K562 (cell line): ENCODE results near the gene UBA52. TPM values are rescaled to one million over a fixed set of nuclear protein-coding genes. Genes with fewer than 3 reads are reported as not detected.

Experiments used
- BCOR ChIP-seq: fragments of 450-650 bp; IDR thresholded peaks from 2 replicates; pipeline ENCODE4 v1.6.1; 2016
- FUS ChIP-seq: fragments of 200-400 bp; formaldehyde crosslinking; optimal IDR thresholded peaks from 2 replicates; pipeline ENCODE3; 2017; ENCODE audit warnings: low read depth, low read length
- POLR2AphosphoS2 ChIP-seq: IDR thresholded peaks from 2 replicates; pipeline ENCODE4 v1.6.1; 2012; ENCODE audit warnings: low read length, improper control_type of control experiment
- SREBF1 ChIP-seq: fragments of 150-350 bp; IDR thresholded peaks from 2 replicates; pipeline ENCODE4 v1.6.1; 2014; ENCODE audit warnings: antibody characterized with exemption, low read depth, low read length, borderline replicate concordance
- ZBTB7A ChIP-seq: IDR thresholded peaks from 2 replicates; pipeline ENCODE4 v1.6.1; 2011; ENCODE audit warnings: low read depth, mild to moderate bottlenecking, low read length, moderate library complexity, borderline replicate concordance; ENCODE audit not compliant: control insufficient read depth
- ZNF165 ChIP-seq: fragments of 250-450 bp; sonication (Bioruptor Pico); IDR thresholded peaks from 2 replicates; pipeline ENCODE4 v1.4.0; 2020; ENCODE audit warnings: borderline replicate concordance
- polyA plus RNA-seq, 8 experiments: library from polyadenylated mRNA; depleted of rRNA in 4 of 8; stranded (reverse) in 5 of 8; unstranded in 3 of 8; fragments of >200 nt; fragmentation: Nextera tagmentation in 2 of 8; fragmentation: Illumina TruSeq in 1 of 8; extraction: Ambion mirVana in 2 of 8; extraction: Trizol in 1 of 8; gene quantifications; 2 replicates each; pipeline versions ENCODE4 v1.2.1 to v1.2.3, GENCODE V29; 2011 to 2014; ENCODE audit warnings: inconsistent platforms in 1 of 8, missing spikeins in 1 of 8
- total RNA-seq, 7 experiments: library from RNA; depleted of rRNA in 6 of 7; stranded (reverse); fragments of >200 nt in 6 of 7; fragmentation: Illumina TruSeq in 2 of 7; extraction: Trizol in 2 of 7; gene quantifications; 2 replicates each; pipeline versions ENCODE4 v1.2.1 to v1.2.3, GENCODE V29; 2011 to 2021; ENCODE audit warnings: low replicate concordance in 1 of 7
- TF ChIP-seq, protein P1 (sequence below): fragments of 200-800 bp; sonication (Bioruptor generic); IDR thresholded peaks from 2 replicates; pipeline ENCODE4 v1.6.1; 2017; ENCODE audit warnings: missing genetic modification characterization, missing compliant biosample characterization
- TF ChIP-seq, protein P2 (sequence below): fragments of 450-650 bp; IDR thresholded peaks from 2 replicates; pipeline ENCODE4 v1.6.1; 2017; ENCODE audit warnings: antibody characterized with exemption, mild to moderate bottlenecking

UBA52 gene
- total and polyA plus RNA-seq, 9 of the 15 experiments (the other 6 are each of a cell fraction or from before 2014, with no cell fraction given) = 1,110 to 2,751 (median 1,733) TPM

DNA sequence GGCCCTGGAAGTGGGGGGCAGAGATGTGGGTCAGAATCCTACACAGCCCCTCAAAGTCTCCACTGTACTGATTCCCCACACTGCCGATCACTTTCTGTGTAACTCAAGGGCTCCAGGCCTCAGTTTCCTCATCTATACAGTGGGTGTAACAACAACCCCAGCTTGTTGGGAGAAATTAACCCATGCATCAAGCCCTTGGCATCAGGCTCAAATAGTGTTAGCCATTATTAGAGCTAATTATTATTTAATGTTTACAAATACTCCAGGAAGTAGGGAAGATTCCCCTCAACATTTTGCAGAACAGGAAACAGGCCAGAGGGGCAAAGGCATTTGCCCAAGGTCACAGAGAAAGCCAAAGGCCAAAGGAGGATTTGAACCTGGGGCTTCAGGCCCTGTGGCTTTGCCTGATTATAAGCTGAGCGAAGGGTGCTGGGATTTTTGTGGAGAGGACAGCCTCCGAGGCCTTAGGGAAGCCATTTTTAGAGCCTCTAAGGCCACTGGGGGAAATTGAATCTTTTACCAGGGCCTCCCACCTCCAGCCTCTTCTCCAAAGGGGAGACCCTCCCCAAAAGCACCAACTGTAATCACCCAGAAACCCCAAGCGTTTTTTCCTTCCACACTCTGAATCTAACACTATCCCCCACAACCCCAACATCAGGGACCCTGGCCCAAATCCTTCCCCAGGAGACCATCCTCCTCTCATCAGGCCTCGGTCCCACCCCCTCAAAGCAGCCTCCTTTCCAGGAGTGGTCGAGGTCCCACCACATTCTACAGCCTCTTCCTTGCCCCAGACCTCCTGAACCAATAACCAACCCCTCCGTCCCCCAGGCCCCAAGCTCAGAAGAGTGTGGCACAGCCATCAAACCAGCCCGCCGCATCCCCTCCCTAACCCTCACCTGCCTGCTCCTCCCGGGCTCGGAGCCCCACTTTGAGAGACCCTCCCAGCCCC is 29.4 kb upstream of the UBA52 start (continued):
- TF ChIP-seq, protein P1, sequence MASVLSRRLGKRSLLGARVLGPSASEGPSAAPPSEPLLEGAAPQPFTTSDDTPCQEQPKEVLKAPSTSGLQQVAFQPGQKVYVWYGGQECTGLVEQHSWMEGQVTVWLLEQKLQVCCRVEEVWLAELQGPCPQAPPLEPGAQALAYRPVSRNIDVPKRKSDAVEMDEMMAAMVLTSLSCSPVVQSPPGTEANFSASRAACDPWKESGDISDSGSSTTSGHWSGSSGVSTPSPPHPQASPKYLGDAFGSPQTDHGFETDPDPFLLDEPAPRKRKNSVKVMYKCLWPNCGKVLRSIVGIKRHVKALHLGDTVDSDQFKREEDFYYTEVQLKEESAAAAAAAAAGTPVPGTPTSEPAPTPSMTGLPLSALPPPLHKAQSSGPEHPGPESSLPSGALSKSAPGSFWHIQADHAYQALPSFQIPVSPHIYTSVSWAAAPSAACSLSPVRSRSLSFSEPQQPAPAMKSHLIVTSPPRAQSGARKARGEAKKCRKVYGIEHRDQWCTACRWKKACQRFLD (CRISPR knock-in tag) = no peak
- TF ChIP-seq BCOR (peak; percentile 58), POLR2AphosphoS2 (no peak), ZNF165 (CRISPR knock-in tag) (no peak), ZBTB7A (peak; percentile 51; the same call in 1 of the 2 replicates), FUS (no peak), SREBF1 (no peak)
- TF ChIP-seq, protein P2, sequence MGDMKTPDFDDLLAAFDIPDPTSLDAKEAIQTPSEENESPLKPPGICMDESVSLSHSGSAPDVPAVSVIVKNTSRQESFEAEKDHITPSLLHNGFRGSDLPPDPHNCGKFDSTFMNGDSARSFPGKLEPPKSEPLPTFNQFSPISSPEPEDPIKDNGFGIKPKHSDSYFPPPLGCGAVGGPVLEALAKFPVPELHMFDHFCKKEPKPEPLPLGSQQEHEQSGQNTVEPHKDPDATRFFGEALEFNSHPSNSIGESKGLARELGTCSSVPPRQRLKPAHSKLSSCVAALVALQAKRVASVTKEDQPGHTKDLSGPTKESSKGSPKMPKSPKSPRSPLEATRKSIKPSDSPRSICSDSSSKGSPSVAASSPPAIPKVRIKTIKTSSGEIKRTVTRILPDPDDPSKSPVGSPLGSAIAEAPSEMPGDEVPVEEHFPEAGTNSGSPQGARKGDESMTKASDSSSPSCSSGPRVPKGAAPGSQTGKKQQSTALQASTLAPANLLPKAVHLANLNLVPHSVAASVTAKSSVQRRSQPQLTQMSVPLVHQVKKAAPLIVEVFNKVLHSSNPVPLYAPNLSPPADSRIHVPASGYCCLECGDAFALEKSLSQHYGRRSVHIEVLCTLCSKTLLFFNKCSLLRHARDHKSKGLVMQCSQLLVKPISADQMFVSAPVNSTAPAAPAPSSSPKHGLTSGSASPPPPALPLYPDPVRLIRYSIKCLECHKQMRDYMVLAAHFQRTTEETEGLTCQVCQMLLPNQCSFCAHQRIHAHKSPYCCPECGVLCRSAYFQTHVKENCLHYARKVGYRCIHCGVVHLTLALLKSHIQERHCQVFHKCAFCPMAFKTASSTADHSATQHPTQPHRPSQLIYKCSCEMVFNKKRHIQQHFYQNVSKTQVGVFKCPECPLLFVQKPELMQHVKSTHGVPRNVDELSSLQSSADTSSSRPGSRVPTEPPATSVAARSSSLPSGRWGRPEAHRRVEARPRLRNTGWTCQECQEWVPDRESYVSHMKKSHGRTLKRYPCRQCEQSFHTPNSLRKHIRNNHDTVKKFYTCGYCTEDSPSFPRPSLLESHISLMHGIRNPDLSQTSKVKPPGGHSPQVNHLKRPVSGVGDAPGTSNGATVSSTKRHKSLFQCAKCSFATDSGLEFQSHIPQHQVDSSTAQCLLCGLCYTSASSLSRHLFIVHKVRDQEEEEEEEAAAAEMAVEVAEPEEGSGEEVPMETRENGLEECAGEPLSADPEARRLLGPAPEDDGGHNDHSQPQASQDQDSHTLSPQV = peak; percentile 45; the same call in 1 of the 2 replicates
